G401.6 (cell line): ENCODE measurements around the gene CERKL.
"Not testable (repeated sequence)": the region's sequence is repeated elsewhere in the genome, so short reads cannot be mapped to it uniquely, and the experiment has no call there.

ENCODE experiments used
- FAIRE-seq: peaks from 2 replicates; lab custom pipeline; 2012; peaks lifted over from hg19 to GRCh38; lab: Jason Lieb, UNC

Gene CERKL, protein sequence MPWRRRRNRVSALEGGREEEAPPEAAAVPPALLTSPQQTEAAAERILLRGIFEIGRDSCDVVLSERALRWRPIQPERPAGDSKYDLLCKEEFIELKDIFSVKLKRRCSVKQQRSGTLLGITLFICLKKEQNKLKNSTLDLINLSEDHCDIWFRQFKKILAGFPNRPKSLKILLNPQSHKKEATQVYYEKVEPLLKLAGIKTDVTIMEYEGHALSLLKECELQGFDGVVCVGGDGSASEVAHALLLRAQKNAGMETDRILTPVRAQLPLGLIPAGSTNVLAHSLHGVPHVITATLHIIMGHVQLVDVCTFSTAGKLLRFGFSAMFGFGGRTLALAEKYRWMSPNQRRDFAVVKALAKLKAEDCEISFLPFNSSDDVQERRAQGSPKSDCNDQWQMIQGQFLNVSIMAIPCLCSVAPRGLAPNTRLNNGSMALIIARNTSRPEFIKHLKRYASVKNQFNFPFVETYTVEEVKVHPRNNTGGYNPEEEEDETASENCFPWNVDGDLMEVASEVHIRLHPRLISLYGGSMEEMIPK

DNA sequence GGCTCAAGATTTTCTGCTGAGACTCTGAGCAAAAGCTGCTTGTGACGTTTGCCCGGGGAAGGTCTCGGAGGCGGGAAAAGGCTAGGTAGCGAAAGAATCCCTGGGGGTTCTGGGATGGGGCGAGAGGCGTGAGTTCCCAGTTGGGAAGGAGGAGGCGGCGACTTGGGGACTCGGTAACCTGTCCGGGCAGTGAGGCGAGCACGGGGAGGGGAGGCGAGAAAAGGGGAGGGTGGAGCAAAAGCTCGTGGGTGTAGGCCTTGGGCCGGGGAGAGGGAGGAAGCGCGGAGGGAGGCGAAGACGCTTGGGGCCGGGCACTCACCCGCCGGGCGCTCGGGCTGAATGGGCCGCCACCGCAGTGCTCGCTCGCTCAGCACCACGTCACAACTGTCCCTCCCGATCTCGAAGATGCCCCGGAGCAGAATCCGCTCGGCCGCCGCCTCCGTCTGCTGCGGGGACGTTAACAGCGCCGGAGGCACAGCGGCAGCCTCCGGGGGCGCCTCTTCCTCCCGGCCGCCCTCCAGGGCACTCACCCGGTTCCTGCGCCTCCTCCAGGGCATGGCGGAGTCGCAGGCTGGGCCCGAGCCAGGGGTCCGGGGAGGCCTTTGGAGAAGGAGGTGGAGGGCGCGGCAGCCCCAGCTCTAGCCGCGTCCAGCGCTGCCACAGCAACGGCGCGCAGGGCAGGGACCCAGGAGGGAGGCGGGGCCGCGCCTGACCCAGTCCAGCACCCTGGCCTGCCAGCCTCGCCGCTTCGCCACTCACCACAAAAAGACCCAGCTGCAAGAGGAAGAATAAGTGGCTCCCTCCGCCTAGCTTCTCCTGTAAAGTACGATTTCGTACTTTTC, at the start of gene CERKL:
TSS of gene CERKL (minus strand) at position 656 of the 842 bp plus-strand sequence. CDS start at position 557, 99 bp downstream.
- FAIRE-seq, result no peak

- not testable (repeated sequence) for FAIRE-seq
Measured at GRCh38 chr2:181702519-181702918, 45.6 kb upstream of the CERKL start.

DNA sequence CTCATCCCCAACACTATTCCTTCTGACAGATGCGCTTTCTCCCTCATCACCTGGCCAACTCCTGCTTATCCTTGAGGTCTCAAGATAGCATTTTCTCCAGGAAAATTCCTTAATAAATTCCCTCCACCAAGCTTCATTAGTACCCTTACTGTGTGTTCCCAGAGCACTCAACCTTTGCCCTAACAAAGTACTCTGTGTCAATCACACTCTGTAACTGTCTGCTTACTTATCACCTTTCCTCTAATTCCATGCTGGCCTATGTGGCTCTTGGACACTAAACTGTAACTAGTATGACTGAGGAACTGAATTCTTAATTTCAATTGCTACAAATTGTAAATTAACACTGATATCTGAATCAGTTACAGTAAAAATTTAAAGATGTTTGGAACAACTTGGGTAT, 41.3 kb upstream of the CERKL start:
- no peak for FAIRE-seq

- no peak for FAIRE-seq
Measured at GRCh38 chr2:181697571-181697970, 40.7 kb upstream of the CERKL start.

GRCh38 chr2:181697126-181697525, 40.2 kb upstream of the CERKL start:
- FAIRE-seq, result no peak

DNA sequence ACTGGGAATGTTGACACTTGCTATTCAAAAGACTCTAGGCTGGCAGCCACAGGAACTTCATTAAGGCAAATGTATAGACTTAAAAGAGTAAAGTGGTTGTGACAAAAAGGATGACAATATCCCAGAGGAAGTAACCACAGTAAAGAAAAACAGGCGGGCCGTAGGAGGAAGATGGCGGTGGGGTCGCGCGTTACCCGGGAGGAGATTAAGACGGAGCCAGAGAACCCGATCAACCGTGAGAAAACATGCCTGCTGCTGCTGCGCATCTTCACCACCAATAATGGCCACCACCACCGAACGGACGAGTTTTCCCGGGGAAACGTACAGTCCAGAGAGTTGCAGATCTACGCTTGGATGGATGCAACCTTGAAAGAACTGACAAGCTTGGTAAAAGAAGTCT, 37.4 kb upstream of the CERKL start:
- FAIRE-seq, result no peak

DNA sequence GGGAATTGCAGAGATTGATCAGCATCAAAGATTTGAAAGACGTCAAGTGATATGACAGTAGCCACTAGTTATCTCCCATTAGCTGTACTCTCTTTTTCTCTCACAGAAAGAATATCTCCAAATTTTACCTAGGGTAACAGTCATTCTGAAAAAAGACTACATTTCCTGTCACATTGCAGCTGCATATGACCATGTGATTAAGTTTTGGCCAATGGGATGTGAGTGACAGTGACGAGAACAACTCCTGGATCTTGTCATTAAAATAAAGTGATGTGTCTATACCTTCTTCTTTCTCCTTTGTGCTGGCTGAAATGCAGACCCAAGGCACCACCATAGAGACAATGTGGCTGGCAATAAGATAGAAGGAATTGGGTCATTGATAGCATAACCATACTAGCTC, 34.0 kb upstream of the CERKL start:
- no peak for FAIRE-seq

DNA sequence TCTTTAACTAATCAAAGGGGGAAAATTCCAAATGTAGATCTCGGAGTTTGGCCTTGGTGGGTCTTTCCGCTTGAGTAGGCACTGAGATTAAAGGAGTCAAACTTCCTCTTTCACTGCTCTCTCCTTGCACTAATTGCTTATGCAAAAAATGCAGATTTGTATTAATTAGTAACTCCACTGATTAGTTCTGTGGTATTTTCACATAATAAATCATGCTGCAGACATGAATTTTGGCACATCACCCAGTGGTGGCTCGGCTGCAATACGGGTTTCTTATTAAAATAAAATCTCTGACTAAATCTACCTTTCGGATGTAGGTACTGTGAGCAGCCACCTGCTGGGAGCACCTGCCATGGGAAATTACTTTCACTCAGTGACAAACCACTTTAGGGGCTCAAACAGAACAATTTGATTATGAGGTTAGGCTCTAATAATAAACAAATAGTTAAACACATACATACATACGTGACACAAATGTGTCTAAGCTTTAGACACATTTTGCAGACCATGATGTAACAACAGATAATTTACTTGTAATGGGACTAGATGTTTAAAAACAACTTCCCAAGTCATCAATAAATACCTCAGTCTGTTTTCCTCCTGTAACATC, 29.8 kb upstream of the CERKL start:
- no peak for FAIRE-seq

DNA sequence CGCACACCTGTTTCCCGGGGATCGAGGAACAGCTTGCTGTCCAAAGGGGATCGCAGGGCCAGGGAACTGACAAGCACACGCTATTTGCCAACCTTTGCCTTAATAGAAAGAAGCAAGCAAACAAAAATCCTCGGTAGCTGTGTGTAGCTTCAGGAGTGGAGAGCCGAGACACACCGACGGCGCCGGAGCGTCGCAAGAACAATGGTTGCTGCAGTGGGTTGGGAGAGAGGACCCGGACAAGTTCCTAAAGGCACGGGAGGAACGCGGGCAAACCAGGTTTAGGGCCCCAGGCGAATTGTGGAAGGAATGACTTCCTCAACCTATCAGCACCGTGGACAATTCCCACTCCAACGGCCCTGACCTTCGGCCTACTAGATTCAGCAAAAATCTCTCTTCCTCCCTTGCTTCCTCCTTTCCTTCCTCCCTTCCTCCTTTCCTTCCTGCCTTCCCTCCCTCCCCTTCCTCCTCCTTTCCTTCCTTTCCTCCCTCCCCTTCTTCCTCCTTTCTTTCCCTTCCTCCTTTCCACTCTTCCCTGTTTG, 28.3 kb upstream of the CERKL start:
- no peak for FAIRE-seq

GRCh38 chr2:181684454-181685149, 27.7 kb upstream of the CERKL start:
- FAIRE-seq, result no peak

- FAIRE-seq, result no peak
Measured at GRCh38 chr2:181683518-181684453, 26.9 kb upstream of the CERKL start.

DNA sequence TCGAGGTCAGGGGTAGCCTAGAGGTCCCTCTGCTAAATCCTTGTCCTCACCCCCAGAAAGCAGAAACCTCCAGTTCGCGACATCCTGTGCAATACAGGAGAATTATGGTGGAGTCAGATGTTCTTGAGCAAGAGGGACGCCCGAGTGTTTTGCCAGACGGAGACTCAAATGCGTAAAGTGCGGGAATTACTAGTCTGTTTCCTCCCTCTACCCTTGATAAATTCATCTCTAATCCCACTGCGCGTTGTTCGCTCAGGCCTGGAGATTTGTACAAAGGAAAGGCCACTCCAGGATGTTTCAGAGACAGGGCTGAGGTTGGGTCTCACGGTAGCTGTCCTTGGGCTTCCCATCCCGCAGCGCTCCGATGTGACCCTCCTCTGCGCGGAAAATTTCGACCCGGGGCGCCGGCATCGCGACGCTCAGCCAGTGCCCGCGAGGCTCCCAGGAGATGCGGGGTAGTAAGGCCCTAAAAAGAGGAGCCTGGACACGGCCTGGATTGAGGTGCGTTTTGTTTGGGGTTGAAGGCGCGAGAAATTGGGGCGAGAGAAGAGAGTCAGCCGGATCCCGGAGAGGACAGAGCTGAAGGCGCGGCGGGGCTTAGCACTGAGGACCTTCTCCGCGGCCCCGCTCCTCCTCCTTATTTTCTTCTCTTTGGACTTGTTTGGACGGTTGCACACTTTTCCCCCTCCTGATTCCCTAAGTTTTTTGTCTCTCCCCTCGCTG, 26.1 kb upstream of the CERKL start:
- FAIRE-seq, result no peak

DNA sequence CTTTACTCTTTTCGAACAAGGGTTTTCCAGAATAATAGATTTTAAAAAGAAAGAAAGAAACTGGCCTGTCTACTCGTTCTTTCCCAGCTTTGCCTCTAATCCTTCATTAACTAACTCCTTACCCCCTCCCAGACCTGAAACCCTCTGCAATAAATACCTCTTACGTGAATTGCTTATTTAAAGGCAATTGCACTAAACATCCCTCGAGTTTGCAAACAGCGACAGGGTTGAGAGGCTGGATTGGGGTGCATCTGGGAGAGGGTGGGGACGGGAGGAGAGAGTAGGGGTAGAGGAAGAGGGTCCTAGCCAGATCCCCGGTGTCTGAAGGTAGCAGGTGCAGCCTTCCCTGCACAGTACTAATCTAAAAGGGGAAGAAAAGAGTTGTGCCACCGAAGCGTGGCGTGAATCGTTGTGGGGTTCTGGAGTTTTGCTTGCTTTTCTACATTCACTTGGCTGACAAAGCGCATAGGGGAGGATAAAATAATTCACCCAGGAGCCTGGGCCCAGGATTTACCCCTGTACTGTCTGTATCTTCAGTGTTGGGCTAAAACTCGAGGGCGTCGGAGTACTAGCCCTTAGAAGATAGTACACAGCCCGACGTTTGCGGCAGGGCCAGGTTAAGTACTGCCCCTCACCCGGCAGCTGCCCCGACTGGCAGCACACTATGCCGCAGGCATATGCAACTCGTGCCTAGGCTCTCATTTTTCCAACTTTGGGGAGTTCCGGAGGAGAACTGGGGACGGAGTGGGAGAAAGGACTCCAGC, 25.3 kb upstream of the CERKL start:
- FAIRE-seq, result no peak

- no peak for FAIRE-seq
Measured at GRCh38 chr2:181680937-181681811, 24.3 kb upstream of the CERKL start.

DNA sequence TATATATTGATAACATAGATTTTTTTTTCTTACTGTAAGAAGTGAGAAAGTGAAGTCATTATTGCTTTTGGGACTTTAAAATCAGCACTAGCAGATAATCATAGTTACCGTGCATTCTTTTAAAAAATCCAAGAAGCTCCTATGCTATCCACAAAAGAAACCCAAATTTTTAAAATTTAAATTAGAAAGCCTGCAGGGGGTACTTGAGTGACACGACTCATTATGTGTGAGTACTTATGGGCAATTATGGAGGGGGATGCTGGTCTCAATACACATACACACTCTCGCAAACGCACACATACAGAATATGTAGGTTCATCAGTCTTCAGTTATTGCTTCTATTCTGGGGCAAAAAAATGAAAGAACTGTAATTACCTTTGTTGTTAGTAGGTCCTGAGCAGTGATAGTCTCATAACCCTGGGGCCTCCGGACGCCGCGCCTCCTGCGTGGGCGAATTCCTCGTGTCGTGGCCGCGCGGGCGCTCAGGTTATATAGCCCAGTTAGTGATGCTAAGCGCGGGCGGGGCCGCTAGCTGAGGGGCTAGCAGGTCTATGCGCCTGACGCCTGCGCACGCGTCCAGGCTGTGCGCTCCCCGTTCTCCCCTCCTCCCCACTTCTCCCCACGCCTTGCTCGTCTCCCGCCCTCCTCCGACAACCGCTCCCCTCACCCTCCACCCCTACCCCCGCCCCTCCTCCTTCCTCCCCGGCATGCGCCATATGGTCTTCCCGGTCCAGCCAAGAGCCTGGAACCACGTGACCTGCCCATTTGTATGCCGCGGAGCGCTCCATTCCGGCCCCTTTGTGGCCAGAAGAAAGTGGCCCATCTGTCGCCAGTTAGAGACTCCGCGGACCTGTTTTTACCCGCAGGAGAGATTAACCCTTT, 23.4 kb upstream of the CERKL start, which contains the start of gene NEUROD1:
TSS of gene NEUROD1 (minus strand) at position 463 of the 882 bp plus-strand sequence. CDS start 1,657 bp downstream, outside the sequence.
- no peak for FAIRE-seq

DNA sequence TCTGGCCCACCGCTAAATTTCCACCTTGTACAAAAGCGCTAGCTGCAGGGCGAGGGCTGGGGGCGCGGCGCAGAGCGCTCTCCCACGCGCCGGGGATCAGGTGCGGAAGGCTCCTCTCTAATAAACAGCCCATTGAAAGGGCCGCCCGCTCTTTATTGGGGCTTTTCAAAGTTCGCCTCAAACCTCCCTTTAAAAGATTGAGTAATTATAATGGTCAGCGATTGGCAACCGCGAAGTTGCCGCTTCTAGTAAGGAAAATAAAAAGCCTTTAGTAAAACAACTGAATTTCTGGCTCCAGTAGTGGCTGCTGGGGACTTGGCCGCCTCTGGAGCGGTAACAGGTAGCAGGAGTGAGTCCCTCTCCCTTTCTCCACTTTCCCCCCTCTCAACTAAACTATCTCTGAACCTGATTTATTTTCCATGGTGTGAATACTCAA, 22.7 kb upstream of the CERKL start:
- no peak for FAIRE-seq
